Left ventricle myocardium superior (tissue), 1 donor: ENCODE results near the gene CD22. TPM values are rescaled to one million over a fixed set of nuclear protein-coding genes. Genes with fewer than 3 reads are reported as not detected.
A peak's percentile ranks its signal among the peaks of the same experiment; 100 is the strongest.
"Not testable (repeated sequence)": the region's sequence is repeated elsewhere in the genome, so short reads cannot be mapped to it uniquely, and the experiment has no call there.

Experiments
- ATAC-seq: fragments of 200-7000 bp; cut with Tn5 transposase; one replicate; pipeline ENCODE4 v1.9.1; 2020; ENCODE audit warnings: mild to moderate bottlenecking, moderate library complexity
- DNase-seq: peaks from one replicate; pipeline ENCODE4 v3.0.0-alpha.2; 2020
- intact Hi-C: fragments of 100-400 bp; cut with micrococcal nuclease; formaldehyde crosslinking; loops from one replicate; pipeline ENCODE4 v1.11.0; 2022
- total RNA-seq: library from RNA; stranded (reverse); fragmentation: NEBNext Ultra II Directional; extraction: Animal tissue kit (Norgen Biotek cat#: 25700); gene quantifications from one replicate; pipeline ENCODE4 v1.2.1, GENCODE V29; 2021
- donor health status: DM: no; HTN: yes; CAD: no; lungs with severe emphysema.

CD22 gene
- total RNA-seq, 1 donor from 2014 or later = 0.52 TPM

DNA sequence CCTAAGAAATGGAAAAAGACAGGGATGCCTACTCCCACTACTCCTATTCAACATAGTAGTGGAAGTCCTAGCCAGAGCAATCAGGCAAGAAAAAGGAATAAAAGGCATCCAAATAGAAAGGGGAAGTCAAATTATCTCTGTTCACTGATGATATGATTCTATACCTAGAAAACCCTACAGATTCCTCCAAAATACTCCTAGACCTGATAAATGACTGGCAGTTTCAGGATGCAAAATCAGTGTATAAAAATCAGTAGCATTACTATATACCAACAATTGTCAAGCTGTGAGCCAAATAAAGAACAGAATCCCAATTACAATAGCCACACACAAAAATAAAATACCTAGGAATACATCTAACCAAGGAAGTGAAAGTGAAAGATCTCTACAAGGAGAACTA, 40.5 kb downstream of the CD22 start:
- intact Hi-C loops = no loop called here
- ATAC-seq (no peak), DNase-seq (no peak)

- DNase-seq = no peak
- intact Hi-C loops = no loop called here
These were observed 41.7 kb downstream of the CD22 start, which contains the start of gene GPR42 for GRCh38 chr19:35370722-35371121. Gene GPR42 (plus strand): TSS chr19:35371068. CDS start chr19:35371360, 292 bp downstream.

GRCh38 chr19:35373492-35373891, 44.5 kb downstream of the CD22 start:
- no peak for ATAC-seq
- no peak for DNase-seq
- intact Hi-C loops = no loop called here

More at GRCh38 chr19:35370722-35371121, 41.7 kb downstream of the CD22 start, which contains the start of gene GPR42:
- ATAC-seq = no peak

- DNase-seq, ATAC-seq, intact Hi-C loops: not testable (repeated sequence)
These were observed 45.0 kb downstream of the CD22 start for GRCh38 chr19:35374031-35374430.

- no peak for ATAC-seq
- intact Hi-C loops = no loop called here
- DNase-seq = no peak
These were observed 46.7 kb downstream of the CD22 start for GRCh38 chr19:35375505-35376307.

DNA sequence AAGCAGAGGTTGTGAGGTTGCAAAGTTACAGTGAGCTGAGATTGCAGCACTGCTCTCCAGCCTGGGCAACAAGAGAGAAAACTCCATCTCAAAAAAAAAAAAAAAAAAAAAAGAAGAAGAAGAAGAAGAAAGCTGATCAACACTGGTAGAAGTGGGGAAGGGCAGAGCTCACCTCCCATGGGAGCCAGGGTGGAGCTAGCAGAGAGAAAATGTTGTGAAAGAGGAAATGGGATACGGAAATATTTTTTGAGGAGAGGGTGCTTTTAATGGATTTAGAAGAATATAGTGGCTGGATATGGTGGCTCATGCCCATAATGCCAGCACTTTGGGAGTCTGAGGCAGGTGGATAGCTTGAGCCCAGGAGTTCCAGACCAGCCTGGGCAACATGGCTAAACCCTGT, 48.7 kb downstream of the CD22 start:
- intact Hi-C loops = no loop called here
- peak; percentile 36 for ATAC-seq
- DNase-seq = peak; percentile 46

GRCh38 chr19:35378356-35378755, 49.4 kb downstream of the CD22 start:
- intact Hi-C loops = no loop called here
- ATAC-seq = no peak
- DNase-seq = no peak

DNA sequence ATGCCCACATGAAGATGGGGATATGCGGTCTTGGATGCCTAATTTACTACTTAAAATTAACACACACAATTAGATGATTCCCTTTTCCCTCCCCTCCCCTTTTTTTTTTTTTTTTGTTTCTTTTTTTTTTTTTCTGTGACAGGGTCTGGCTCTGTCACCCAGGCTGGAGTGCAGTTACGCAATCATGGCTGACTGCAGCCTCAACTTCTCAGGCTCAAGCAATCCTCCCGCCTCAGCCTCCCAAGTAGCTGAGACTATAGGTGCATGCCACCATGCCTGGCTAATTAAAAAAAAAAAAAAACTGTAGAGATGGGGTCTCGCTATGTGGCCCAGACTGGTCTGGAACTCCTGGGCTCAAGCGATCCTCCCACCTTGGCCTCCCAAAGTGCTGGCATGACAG, 50.6 kb downstream of the CD22 start:
- intact Hi-C loops, ATAC-seq, DNase-seq: not testable (repeated sequence)

GRCh38 chr19:35379992-35380391, 51.0 kb downstream of the CD22 start:
- DNase-seq = no peak
- intact Hi-C loops = no loop called here
- ATAC-seq = peak; percentile 53

- intact Hi-C loops = no loop called here
- DNase-seq (no peak), ATAC-seq (peak; percentile 57)
These were observed 51.6 kb downstream of the CD22 start for GRCh38 chr19:35380450-35381124.

- ATAC-seq (no peak), DNase-seq (no peak)
- intact Hi-C loops = no loop called here
These were observed 52.3 kb downstream of the CD22 start for GRCh38 chr19:35381318-35381717.

GRCh38 chr19:35381926-35382325, 52.9 kb downstream of the CD22 start:
- DNase-seq = no peak
- no peak for ATAC-seq
- intact Hi-C loops = no loop called here

DNA sequence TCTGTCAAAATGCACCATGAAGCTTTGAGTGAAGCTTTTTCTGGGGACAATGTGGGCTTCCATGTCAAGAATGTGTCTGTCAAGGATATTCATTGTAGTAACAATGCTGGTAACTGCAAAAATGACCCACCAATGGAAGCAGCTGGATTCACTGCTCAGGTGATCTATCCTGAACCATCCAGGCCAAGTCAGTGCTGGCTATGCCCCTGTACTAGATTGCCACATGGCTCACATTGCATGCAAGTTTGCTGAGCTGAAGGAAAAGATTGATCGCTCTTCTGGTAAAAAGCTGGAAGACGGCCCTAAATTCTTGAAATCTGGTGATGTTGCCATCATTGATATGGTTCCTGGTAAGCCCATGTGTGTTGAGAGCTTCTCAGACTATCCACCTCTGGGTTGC, 54.5 kb downstream of the CD22 start:
- ATAC-seq (no peak), DNase-seq (no peak)
- intact Hi-C loops = no loop called here

DNA sequence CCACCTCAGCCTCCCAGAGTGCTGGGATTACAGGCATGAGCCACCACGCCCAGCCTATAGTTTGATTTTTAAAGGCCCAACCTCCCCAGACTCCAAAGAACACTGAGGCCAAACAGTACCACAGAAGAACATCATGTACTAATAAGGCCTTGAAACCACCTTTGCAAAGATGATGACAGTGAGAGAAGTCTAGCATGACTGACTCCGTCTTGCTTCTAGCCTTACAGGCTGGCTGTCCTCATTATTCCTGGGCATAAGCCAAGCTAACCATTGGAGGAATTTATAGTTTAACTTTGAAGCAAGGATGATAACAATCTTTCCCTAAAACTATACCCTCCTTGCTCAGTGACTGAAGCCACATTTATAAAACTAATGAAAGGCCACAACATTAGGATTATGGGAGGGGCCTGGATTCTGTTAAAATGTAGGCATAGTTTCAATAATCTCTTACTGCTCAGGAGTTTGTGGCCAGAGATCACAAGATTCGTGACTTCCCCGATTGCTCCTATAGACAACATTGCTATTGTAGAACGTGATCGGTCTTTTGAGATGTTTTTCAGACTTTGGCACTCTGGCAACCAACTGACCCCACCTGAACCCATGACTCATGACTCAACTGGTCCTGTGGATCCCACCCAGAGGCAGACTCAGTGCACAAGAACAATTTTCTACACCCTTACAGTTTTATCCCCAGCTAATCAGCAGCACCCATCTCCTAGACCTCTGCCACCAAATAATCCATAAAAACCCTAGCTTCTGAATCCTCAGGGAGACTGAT, 59.5 kb downstream of the CD22 start:
- DNase-seq (no peak), ATAC-seq (no peak)
- intact Hi-C loops = no loop called here

GRCh38 chr19:35389192-35389861, 60.3 kb downstream of the CD22 start:
- DNase-seq = no peak
- no peak for ATAC-seq
- intact Hi-C loops = no loop called here

- DNase-seq = no peak
- no peak for ATAC-seq
- intact Hi-C loops = no loop called here
These were observed 64.0 kb downstream of the CD22 start for GRCh38 chr19:35392742-35393715.

DNA sequence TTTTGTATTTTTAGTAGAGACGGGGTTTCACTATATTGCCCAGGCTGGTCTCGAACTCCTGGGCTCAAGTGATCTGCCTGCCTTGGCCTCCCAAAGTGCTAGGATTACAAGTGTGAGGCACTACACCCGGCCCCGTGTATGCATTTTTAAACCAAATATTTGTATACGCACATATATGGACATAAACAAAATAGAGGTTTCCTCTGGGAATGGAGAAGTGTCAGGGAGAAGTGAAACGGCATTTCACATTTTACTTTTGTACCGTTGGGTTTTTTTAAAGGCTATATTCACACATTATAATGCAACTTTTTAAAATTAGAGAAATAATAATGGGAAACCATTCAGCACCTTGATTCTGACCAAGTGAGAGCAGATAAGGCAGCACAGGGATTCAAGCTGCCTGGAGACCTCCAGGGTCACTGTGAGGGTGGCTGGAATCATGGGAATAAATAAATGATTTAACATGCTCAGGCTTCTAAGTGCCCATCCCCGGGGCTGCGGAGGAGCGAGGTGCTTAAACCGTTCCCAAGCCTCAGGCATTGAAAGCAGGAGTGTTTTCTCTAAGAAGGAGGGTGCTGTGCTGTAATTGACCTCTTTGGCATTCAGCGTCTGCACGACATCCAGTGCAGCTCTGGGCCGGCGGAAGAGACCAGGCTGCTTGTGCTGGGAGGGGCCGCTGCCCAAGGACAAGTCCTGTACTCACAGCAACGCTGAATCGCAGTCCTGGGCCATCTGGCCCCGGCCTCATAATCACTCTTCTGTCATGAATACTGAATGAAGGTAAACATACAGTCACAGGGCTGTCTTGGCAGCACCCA, 66.6 kb downstream of the CD22 start:
- DNase-seq = peak; percentile 39

More for the DNA sequence above, 66.6 kb downstream of the CD22 start:
- ATAC-seq = peak; percentile 76
- intact Hi-C loops = no loop called here
